Neural cell (in vitro differentiated cells): ENCODE measurements around the gene DDX47. TPM values are rescaled to one million over a fixed set of nuclear protein-coding genes. Genes with fewer than 3 reads are reported as not detected.

ENCODE experiments used
- H2AFZ ChIP-seq: fragments of 200-600, 300-800 bp; sonication (generic), shearing (Covaris generic); 2 replicates; pipeline ENCODE4 v1.6.0; 2014; ENCODE audit warnings: low read depth, mild to moderate bottlenecking, antibody characterized with exemption, low read length, moderate library complexity
- H3F3A ChIP-seq: fragments of 200-600 bp; shearing (Covaris generic); 2 replicates; pipeline ENCODE4 v1.6.1; 2016; ENCODE audit warnings: mild to moderate bottlenecking, moderate library complexity, mixed read lengths, antibody characterized with exemption, low read length; ENCODE audit not compliant: insufficient read depth, poor library complexity, severe bottlenecking
- H3K27ac ChIP-seq: fragments of 200-600, 300-800 bp; sonication (generic), shearing (Covaris generic); 2 replicates; pipeline ENCODE4 v1.5.1; 2014; ENCODE audit warnings: mild to moderate bottlenecking, low read length, moderate library complexity
- H3K27me3 ChIP-seq: fragments of 300-800, 200-600 bp; sonication (generic), shearing (Covaris generic); 2 replicates; pipeline ENCODE4 v1.6.0; 2014; ENCODE audit warnings: mild to moderate bottlenecking, low read depth, low read length, moderate library complexity; ENCODE audit not compliant: insufficient read depth
- H3K36me3 ChIP-seq: fragments of 300-800, 200-600 bp; sonication (generic), shearing (Covaris generic); 2 replicates; pipeline ENCODE4 v1.5.1; 2014; ENCODE audit warnings: mild to moderate bottlenecking, antibody characterized with exemption, low read length, moderate library complexity; ENCODE audit not compliant: insufficient read depth
- H3K4me2 ChIP-seq: fragments of 300-800, 200-600 bp; sonication (generic), shearing (Covaris generic); 2 replicates; pipeline ENCODE4 v1.6.0; 2014; ENCODE audit warnings: mild to moderate bottlenecking, low read length
- H3K4me3 ChIP-seq: fragments of 300-800, 200-600 bp; sonication (generic), shearing (Covaris generic); 2 replicates; pipeline ENCODE4 v1.5.1; 2014; ENCODE audit warnings: mild to moderate bottlenecking, low read length, moderate library complexity
- H3K79me2 ChIP-seq: fragments of 200-600 bp; shearing (Covaris generic); replicated peaks from 2 replicates; pipeline ENCODE4 v1.6.0; 2014; ENCODE audit warnings: mild to moderate bottlenecking, low read length, moderate library complexity; ENCODE audit not compliant: insufficient read depth
- H3K9ac ChIP-seq: fragments of 300-800, 200-600 bp; sonication (generic), shearing (Covaris generic); 2 replicates; pipeline ENCODE4 v1.6.1; 2016; ENCODE audit warnings: mild to moderate bottlenecking, low read length, mixed read lengths
- H3K9me2 ChIP-seq: fragments of 200-600 bp; shearing (Covaris generic); 2 replicates; pipeline ENCODE4 v1.6.1; 2016; ENCODE audit warnings: mild to moderate bottlenecking, low read length, mixed read lengths; ENCODE audit not compliant: insufficient read depth
- H3K9me3 ChIP-seq: fragments of 200-600, 300-800 bp; sonication (generic), shearing (Covaris generic); 2 replicates; pipeline ENCODE4 v1.6.1; 2016; ENCODE audit warnings: mild to moderate bottlenecking, mixed run types, low read length, moderate library complexity, mixed read lengths
- H4K20me1 ChIP-seq: fragments of 200-600 bp; shearing (Covaris generic); 2 replicates; pipeline ENCODE4 v1.6.1; 2016; ENCODE audit warnings: mild to moderate bottlenecking, mixed run types; ENCODE audit not compliant: insufficient read depth
- EP300 ChIP-seq: fragments of 450-650 bp; conservative IDR thresholded peaks from 2 replicates; pipeline ENCODE4 v1.6.1; 2014; ENCODE audit warnings: antibody characterized with exemption, mild to moderate bottlenecking, moderate library complexity; ENCODE audit not compliant: poor library complexity, severe bottlenecking
- EZH2 ChIP-seq: fragments of 200-600, 300-800 bp; shearing (Covaris generic), sonication (generic); IDR thresholded peaks from 2 replicates; pipeline ENCODE4 v1.6.1; 2014; ENCODE audit warnings: antibody characterized with exemption, low read length, borderline replicate concordance, mild to moderate bottlenecking; ENCODE audit not compliant: insufficient read depth, poor library complexity, severe bottlenecking
- MXI1 ChIP-seq: fragments of 450-650 bp; conservative IDR thresholded peaks from 2 replicates; pipeline ENCODE4 v1.6.1; 2014; ENCODE audit warnings: antibody characterized with exemption, mild to moderate bottlenecking; ENCODE audit not compliant: poor library complexity, severe bottlenecking
- POLR2AphosphoS5 ChIP-seq: IDR thresholded peaks from 2 replicates; pipeline ENCODE4 v1.6.1; 2012
- RAD21 ChIP-seq: fragments of 450-650 bp; conservative IDR thresholded peaks from 2 replicates; pipeline ENCODE4 v1.6.1; 2014; ENCODE audit warnings: antibody characterized with exemption, mild to moderate bottlenecking, moderate library complexity
- SMC3 ChIP-seq: fragments of 450-650 bp; conservative IDR thresholded peaks from 2 replicates; pipeline ENCODE4 v1.6.1; 2014; ENCODE audit warnings: antibody characterized with exemption, mild to moderate bottlenecking, moderate library complexity; ENCODE audit not compliant: poor library complexity
- TAF1 ChIP-seq: IDR thresholded peaks from 2 replicates; pipeline ENCODE4 v1.6.1; 2012; ENCODE audit warnings: low read depth
- polyA plus RNA-seq: library from polyadenylated mRNA; depleted of rRNA; stranded (reverse); fragments of >200 nt; gene quantifications from 2 replicates; pipeline ENCODE4 v1.2.3, GENCODE V29; 2014
- TF ChIP-seq, protein P1 (sequence below): fragments of 450-650 bp; IDR thresholded peaks from 2 replicates; pipeline ENCODE4 v1.5.1; 2014; ENCODE audit warnings: antibody characterized with exemption, mild to moderate bottlenecking, moderate library complexity; ENCODE audit not compliant: poor library complexity, severe bottlenecking
- TF ChIP-seq, protein P2 (sequence below): IDR thresholded peaks from 2 replicates; pipeline ENCODE4 v1.6.1; 2012; ENCODE audit warnings: borderline replicate concordance

Gene DDX47
- polyA plus RNA-seq, 1 donor from 2014 or later: 97.6 TPM

DNA sequence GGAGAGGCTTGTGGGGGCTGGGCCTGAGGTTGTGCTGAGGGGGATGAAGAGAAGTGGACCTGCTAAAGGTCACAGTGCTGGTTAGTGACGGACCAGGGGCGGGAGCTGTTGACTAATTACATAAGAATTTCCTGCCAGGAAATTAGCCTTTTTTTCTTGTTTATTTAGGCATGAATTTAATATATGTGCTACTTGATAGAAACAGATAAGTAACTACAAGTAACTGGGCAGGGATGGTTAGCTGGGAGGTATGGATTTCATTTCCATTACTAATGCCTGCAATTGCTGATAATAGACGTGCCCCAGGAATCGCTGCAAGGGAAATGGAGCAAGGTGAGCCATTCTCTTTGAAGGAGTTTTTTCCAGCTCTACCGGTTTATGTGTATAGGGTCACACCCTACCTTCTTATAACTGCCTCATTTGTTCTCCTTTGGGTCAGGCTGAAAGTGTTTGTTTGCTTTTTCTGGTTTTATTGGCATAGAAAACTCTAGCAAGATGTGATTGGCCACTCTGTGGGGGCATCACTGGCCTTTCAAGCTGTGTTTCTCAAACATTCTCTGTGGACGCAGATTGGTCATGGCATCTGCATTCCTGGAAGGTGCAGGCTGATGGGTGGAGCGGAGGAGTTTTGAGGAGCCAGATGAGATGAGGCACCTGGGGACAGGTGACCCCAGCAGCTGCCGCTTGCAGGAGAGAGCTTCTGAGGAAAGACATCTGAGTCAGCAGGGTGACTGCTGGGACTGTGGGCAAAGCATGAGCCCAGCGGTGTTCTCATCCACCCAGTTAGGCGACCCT, 59.2 kb downstream of the DDX47 start:
- no peaks in the 10 kb centered on the region for H3K79me2 ChIP-seq
- no peak overlapping the region for H3K9ac ChIP-seq
- no peaks in the 10 kb centered on the region for H3K36me3 ChIP-seq
- no peak overlapping the region for H3K4me2 ChIP-seq
- no peaks in the 10 kb centered on the region for H3K9me2 ChIP-seq
- no peak overlapping the region for H3K27ac ChIP-seq
- TF ChIP-seq, protein P1, sequence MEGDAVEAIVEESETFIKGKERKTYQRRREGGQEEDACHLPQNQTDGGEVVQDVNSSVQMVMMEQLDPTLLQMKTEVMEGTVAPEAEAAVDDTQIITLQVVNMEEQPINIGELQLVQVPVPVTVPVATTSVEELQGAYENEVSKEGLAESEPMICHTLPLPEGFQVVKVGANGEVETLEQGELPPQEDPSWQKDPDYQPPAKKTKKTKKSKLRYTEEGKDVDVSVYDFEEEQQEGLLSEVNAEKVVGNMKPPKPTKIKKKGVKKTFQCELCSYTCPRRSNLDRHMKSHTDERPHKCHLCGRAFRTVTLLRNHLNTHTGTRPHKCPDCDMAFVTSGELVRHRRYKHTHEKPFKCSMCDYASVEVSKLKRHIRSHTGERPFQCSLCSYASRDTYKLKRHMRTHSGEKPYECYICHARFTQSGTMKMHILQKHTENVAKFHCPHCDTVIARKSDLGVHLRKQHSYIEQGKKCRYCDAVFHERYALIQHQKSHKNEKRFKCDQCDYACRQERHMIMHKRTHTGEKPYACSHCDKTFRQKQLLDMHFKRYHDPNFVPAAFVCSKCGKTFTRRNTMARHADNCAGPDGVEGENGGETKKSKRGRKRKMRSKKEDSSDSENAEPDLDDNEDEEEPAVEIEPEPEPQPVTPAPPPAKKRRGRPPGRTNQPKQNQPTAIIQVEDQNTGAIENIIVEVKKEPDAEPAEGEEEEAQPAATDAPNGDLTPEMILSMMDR: no peak
- TF ChIP-seq RAD21 (no peak), EZH2 (no peak), MXI1 (no peak), SMC3 (no peak), EP300 (no peak), POLR2AphosphoS5 (no peak), TAF1 (no peak)
- TF ChIP-seq, protein P2, sequence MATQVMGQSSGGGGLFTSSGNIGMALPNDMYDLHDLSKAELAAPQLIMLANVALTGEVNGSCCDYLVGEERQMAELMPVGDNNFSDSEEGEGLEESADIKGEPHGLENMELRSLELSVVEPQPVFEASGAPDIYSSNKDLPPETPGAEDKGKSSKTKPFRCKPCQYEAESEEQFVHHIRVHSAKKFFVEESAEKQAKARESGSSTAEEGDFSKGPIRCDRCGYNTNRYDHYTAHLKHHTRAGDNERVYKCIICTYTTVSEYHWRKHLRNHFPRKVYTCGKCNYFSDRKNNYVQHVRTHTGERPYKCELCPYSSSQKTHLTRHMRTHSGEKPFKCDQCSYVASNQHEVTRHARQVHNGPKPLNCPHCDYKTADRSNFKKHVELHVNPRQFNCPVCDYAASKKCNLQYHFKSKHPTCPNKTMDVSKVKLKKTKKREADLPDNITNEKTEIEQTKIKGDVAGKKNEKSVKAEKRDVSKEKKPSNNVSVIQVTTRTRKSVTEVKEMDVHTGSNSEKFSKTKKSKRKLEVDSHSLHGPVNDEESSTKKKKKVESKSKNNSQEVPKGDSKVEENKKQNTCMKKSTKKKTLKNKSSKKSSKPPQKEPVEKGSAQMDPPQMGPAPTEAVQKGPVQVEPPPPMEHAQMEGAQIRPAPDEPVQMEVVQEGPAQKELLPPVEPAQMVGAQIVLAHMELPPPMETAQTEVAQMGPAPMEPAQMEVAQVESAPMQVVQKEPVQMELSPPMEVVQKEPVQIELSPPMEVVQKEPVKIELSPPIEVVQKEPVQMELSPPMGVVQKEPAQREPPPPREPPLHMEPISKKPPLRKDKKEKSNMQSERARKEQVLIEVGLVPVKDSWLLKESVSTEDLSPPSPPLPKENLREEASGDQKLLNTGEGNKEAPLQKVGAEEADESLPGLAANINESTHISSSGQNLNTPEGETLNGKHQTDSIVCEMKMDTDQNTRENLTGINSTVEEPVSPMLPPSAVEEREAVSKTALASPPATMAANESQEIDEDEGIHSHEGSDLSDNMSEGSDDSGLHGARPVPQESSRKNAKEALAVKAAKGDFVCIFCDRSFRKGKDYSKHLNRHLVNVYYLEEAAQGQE: no peak
- no peak overlapping the region for H2AFZ ChIP-seq
- H3F3A ChIP-seq: no peaks in the 10 kb centered on the region
- no peaks in the 10 kb centered on the region for H3K9me3 ChIP-seq
- no peaks in the 10 kb centered on the region for H4K20me1 ChIP-seq
- H3K4me3 ChIP-seq: no peak overlapping the region
- H3K27me3 ChIP-seq: no peaks in the 10 kb centered on the region

DNA sequence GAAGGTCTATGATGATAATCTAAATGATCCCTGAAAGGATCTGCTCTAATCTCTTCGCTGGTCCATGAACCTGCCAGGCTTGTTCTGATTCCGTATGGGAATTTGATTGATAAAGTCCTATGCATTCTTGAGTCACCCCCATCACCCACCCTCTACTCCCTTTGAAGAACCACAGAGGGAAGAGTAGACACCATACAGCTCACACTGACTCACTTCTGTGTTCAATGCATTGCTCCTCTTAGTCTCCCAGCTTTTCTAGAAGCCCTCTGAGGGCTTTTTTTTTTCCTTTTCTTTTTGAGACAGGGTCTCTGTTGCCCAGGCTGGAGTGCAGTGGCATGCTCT, 59.8 kb downstream of the DDX47 start:
- Histone ChIP-seq H3K9me2 (no peaks in the 10 kb centered on the region), H3K9me3 (no peaks in the 10 kb centered on the region), H3K9ac (no peak overlapping the region), H3K36me3 (no peaks in the 10 kb centered on the region), H3K4me3 (no peak overlapping the region), H3F3A (no peaks in the 10 kb centered on the region), H2AFZ (no peak overlapping the region), H3K79me2 (no peaks in the 10 kb centered on the region), H3K4me2 (no peak overlapping the region), H4K20me1 (no peaks in the 10 kb centered on the region), H3K27me3 (no peaks in the 10 kb centered on the region), H3K27ac (no peak overlapping the region)
- TF ChIP-seq SMC3 (no peak), POLR2AphosphoS5 (no peak), EZH2 (no peak), TAF1 (no peak), RAD21 (no peak), EP300 (no peak)
- TF ChIP-seq, protein P2: no peak
